Activated CD4-positive, alpha-beta memory T cell treated with anti-CD3 and anti-CD28 coated beads for 36 hours (primary cell): ENCODE measurements around the gene BRSK1. TPM values are rescaled to one million over a fixed set of nuclear protein-coding genes. Genes with fewer than 3 reads are reported as not detected.

ENCODE experiments used
- CTCF ChIA-PET: fragments of 350-600 bp; sonication (Branson Sonifier 250); formaldehyde crosslinking; loops from one replicate; lab custom pipeline; 2021; ENCODE audit warnings: antibody characterized with exemption, inconsistent platforms; lab: Charles Lee
- POLR2A ChIA-PET: fragments of 350-600 bp; sonication (Branson Sonifier 250); formaldehyde crosslinking; loops from one replicate; lab custom pipeline; 2021; ENCODE audit warnings: antibody characterized with exemption; lab: Charles Lee
- DNase-seq: peaks from one replicate; pipeline ENCODE4 v3.0.0-alpha.2; 2020
- H3K27ac Mint-ChIP-seq: one replicate; pipeline ENCODE4 v1.8.0; 2021; ENCODE audit warnings: mixed read lengths
- H3K27me3 Mint-ChIP-seq: one replicate; pipeline ENCODE4 v1.8.0; 2021; ENCODE audit warnings: mixed read lengths
- H3K36me3 Mint-ChIP-seq: one replicate; pipeline ENCODE4 v1.8.0; 2021; ENCODE audit warnings: mixed read lengths
- H3K4me1 Mint-ChIP-seq: one replicate; pipeline ENCODE4 v1.8.0; 2021; ENCODE audit warnings: low read depth, mixed read lengths
- H3K4me3 Mint-ChIP-seq: one replicate; pipeline ENCODE4 v1.8.0; 2021; ENCODE audit warnings: mild to moderate bottlenecking, mixed read lengths
- H3K9me3 Mint-ChIP-seq: one replicate; pipeline ENCODE4 v1.8.0; 2021; ENCODE audit warnings: mixed read lengths
- intact Hi-C: fragments of 100-400 bp; cut with micrococcal nuclease; formaldehyde crosslinking; loops from one replicate; pipeline ENCODE4 v1.15.1; 2023
- total RNA-seq, 2 experiments: library from RNA; stranded (reverse); gene quantifications; one replicate each; pipeline ENCODE4 v1.2.3, GENCODE V29; 2021

The BRSK1 gene
- total RNA-seq, 2 experiments from 2014 or later, result 3.3 to 5.6 TPM

GRCh38 chr19:55247621-55248099 lies 36.1 kb upstream of the BRSK1 start:
- Mint-ChIP-seq H3K4me1 (peaks cover 36% of the 10 kb centered on the region), H3K9me3 (no peaks in the 10 kb centered on the region), H3K27me3 (no peaks in the 10 kb centered on the region), H3K36me3 (peaks cover 25% of the 10 kb centered on the region), H3K4me3 (no peak overlapping the region), H3K27ac (no peak overlapping the region)
- DNase-seq, result no peak
- intact Hi-C loops, result no loop called here
- CTCF ChIA-PET, result interaction anchor here (0.7 kb wide), 2 partner anchors 54 to 256 kb away, joined by 3 read pairs; no protein-coding TSS in a partner anchor
- POLR2A ChIA-PET, result interaction anchor here (1.1 kb wide), 1 partner anchor 9 kb away, joined by 3 read pairs; no protein-coding TSS in a partner anchor

- no peak overlapping the region for H3K27ac Mint-ChIP-seq
- POLR2A ChIA-PET, result interaction anchor here (1.1 kb wide), 1 partner anchor 8 kb away, joined by 3 read pairs; no protein-coding TSS in a partner anchor
Observed at GRCh38 chr19:55248166-55248675, 35.6 kb upstream of the BRSK1 start.

GRCh38 chr19:55248704-55249103 lies 35.1 kb upstream of the BRSK1 start:
- Mint-ChIP-seq H3K27me3 (no peaks in the 10 kb centered on the region), H3K4me1 (peaks cover 44% of the 10 kb centered on the region), H3K27ac (peak overlapping the region; percentile 38), H3K9me3 (no peaks in the 10 kb centered on the region), H3K36me3 (peaks cover 26% of the 10 kb centered on the region), H3K4me3 (no peak overlapping the region)
- DNase-seq, result no peak
- ChIA-PET POLR2A (interaction anchor here (1.1 kb wide), 1 partner anchor 8 kb away, joined by 3 read pairs; no protein-coding TSS in a partner anchor), CTCF (no interaction called here)
- intact Hi-C loops, result no loop called here

More at GRCh38 chr19:55248166-55248675, 35.6 kb upstream of the BRSK1 start:
- Mint-ChIP-seq H3K27me3 (no peaks in the 10 kb centered on the region), H3K4me1 (peaks cover 40% of the 10 kb centered on the region), H3K36me3 (peaks cover 22% of the 10 kb centered on the region), H3K9me3 (no peaks in the 10 kb centered on the region), H3K4me3 (no peak overlapping the region)
- intact Hi-C loops, result no loop called here
- CTCF ChIA-PET, result interaction anchor here (0.7 kb wide), 2 partner anchors 53 to 256 kb away, joined by 3 read pairs; no protein-coding TSS in a partner anchor
- DNase-seq, result no peak

GRCh38 chr19:55249841-55250240 lies 34.0 kb upstream of the BRSK1 start:
- Mint-ChIP-seq H3K4me1 (peaks cover 48% of the 10 kb centered on the region), H3K27ac (no peak overlapping the region), H3K27me3 (no peaks in the 10 kb centered on the region), H3K9me3 (no peaks in the 10 kb centered on the region), H3K4me3 (no peak overlapping the region), H3K36me3 (peaks cover 24% of the 10 kb centered on the region)
- ChIA-PET CTCF (no interaction called here), POLR2A (no interaction called here)
- intact Hi-C loops, result loop anchor here (10.0 kb wide), 1 partner anchor 75 kb away; no protein-coding TSS in a partner anchor
- no peak for DNase-seq

GRCh38 chr19:55250262-55251036 lies 33.3 kb upstream of the BRSK1 start:
- intact Hi-C loops, result loop anchor here (1.0 to 10.0 kb wide), 2 partner anchors 9 to 76 kb away; partner anchors contain the start of gene PPP6R1
- H3K4me1 Mint-ChIP-seq, result peaks cover 51% of the 10 kb centered on the region
- peaks cover 29% of the 10 kb centered on the region for H3K36me3 Mint-ChIP-seq
- CTCF ChIA-PET, result interaction anchor here (0.5 to 1.0 kb wide), 3 partner anchors 15 to 404 kb away, joined by 3 read pairs; partner anchors contain the start of gene U2AF2
- peak overlapping the region; percentile 98 for H3K27ac Mint-ChIP-seq
- POLR2A ChIA-PET, result interaction anchor here (1.3 kb wide), 1 partner anchor 9 kb away, joined by 6 read pairs; the partner anchor contains the start of gene PPP6R1
- no peak overlapping the region for H3K4me3 Mint-ChIP-seq
- H3K27me3 Mint-ChIP-seq, result no peaks in the 10 kb centered on the region
- H3K9me3 Mint-ChIP-seq, result no peaks in the 10 kb centered on the region
- DNase-seq, result no peak

DNA sequence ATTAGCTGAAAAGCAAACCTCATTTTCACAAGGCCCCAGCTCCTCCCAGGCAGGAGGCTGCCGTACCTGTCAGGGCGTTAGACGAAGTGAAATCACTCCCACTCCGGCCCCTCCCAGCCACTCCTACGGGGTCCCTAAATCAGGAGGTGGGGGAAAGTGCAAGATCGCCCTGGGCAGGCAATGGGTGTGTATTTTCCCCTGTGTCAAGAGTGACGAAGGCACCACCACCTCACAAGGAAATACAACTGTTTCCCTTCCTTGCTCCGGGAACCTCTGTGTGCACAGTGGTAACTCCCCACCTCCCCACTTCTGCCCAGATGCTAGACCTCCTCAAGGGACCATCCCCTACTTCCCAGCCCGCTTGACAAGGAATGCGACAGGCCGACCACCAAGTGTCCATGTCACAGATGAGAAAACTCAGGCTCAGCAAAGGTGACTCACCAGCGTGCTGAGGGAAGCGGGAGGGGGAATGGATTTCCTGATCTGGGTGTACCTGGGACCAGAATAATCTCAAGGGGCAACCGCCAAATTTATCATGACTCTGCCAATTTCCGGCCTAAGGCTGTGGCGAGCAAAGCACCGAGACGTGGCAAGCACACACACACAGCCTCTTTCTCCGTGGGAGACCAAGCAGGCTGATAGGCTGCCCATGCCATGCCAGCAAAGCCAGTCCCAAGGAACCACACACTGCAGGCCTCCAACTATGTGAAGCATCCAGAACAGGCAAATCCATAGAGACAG lies 32.3 kb upstream of the BRSK1 start:
- intact Hi-C loops, result loop anchor here (1.0 to 10.0 kb wide), 2 partner anchors 8 to 77 kb away; partner anchors contain the start of gene PPP6R1
- peak; percentile 75 for DNase-seq
- no peaks in the 10 kb centered on the region for H3K9me3 Mint-ChIP-seq
- ChIA-PET POLR2A (interaction anchor here (0.8 to 1.3 kb wide), 3 partner anchors 8 to 139 kb away, joined by 3 to 6 read pairs (median 4); partner anchors contain the start of genes KMT5C and PPP6R1), CTCF (interaction anchor here (0.5 to 1.2 kb wide), 3 partner anchors 16 to 167 kb away, joined by 3 read pairs; no protein-coding TSS in a partner anchor)
- peak overlapping the region; percentile 64 for H3K4me3 Mint-ChIP-seq
- H3K27ac Mint-ChIP-seq, result peak overlapping the region; percentile 98
- H3K27me3 Mint-ChIP-seq, result no peaks in the 10 kb centered on the region
- H3K4me1 Mint-ChIP-seq, result peaks cover 61% of the 10 kb centered on the region
- H3K36me3 Mint-ChIP-seq, result peaks cover 36% of the 10 kb centered on the region

DNA sequence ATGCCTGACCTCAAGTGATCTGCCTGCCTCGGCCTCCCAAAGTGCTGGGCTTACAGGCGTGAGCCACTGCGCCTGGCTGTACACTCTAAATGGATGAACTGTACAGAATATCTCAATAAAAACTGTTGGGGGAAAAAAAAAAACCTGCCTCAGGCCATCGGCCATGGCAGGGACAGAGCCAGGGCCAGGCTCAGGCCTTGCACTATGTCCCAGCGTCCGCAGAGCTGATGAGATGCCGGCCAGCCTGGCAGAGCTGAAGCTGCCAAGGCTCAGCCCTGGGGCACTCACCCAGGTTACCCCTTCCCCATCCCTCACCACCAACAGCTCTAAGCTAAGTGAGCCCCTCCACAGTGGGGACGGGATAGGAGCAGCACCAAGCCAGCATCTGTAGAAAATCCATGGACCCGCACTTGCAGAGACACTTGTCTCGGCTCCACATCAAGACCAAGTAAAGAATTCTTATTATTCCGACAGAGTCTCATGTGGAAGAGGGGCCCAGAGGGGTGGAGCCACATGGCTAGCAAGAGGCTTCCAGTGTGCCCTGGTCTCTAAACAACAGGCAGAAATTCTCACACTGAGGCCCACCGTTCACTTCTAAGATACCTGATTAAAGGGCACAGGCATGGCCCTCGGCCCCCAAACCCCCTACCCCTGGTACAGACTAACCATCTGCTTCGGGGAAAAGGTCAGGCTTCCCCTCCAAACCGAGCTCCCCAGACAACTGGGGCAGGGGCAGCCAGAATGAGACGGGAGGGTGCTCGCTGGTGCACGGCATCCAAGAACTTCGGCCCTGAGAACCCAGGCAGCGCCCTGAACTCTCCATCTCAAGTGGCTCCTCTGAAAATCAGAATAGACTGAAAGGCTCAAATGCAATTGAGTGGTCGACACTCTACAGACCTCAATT lies 30.8 kb upstream of the BRSK1 start:
- DNase-seq, result no peak
- no peaks in the 10 kb centered on the region for H3K27me3 Mint-ChIP-seq
- ChIA-PET CTCF (interaction anchor here (1.2 kb wide), 1 partner anchor 130 kb away, joined by 3 read pairs; no protein-coding TSS in a partner anchor), POLR2A (interaction anchor here (0.8 to 3.9 kb wide), 6 partner anchors 27 to 154 kb away, joined by 3 to 18 read pairs (median 4); partner anchors contain the start of genes HSPBP1, KMT5C, TMEM238 and UBE2S)
- intact Hi-C loops, result loop anchor here (10.0 kb wide), 1 partner anchor 78 kb away; no protein-coding TSS in a partner anchor
- H3K27ac Mint-ChIP-seq, result peak overlapping the region; percentile 98
- no peaks in the 10 kb centered on the region for H3K9me3 Mint-ChIP-seq
- peak overlapping the region; percentile 93 for H3K4me3 Mint-ChIP-seq
- H3K4me1 Mint-ChIP-seq, result peaks cover 64% of the 10 kb centered on the region
- peaks cover 46% of the 10 kb centered on the region for H3K36me3 Mint-ChIP-seq

DNA sequence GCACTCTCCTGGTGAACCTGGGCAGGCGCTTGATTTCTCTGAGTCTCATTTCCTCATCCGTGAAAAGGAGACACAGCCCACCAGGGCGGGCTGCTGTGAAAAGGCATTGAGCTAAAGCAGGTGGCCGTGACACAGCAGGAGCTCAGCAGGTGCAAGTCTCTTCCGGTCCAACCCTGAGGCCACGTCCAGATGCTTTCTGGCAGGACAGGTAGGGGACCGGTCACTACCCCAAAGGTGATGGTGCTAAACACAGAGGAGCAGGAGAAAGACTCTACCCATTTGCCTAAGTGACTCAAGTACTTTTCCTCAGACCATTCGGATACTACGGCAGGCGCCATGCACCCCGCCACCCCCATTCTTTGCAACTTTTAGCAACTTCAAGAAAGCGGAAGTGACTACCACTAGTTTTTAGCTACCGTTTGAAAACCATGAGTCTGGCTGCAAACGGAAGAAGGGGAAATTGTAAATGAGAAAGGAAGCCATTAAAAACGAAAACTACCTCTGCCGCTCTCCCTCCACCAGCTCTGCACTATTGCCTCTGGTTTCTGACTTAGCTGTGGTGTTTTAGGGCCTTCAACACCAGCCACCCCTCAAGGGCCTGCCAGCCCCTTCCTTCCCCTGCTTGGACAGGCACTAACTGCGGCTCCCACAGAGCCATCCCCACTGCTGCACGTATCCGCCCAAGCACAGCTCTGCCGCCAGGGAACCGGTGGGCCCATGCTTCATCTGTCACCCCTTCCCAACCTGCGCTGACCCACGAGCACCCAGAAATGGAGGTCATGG lies 29.8 kb upstream of the BRSK1 start:
- Mint-ChIP-seq H3K36me3 (peaks cover 44% of the 10 kb centered on the region), H3K4me1 (peaks cover 55% of the 10 kb centered on the region), H3K27ac (peak overlapping the region; percentile 98), H3K4me3 (peak overlapping the region; percentile 93), H3K9me3 (no peaks in the 10 kb centered on the region), H3K27me3 (no peaks in the 10 kb centered on the region)
- intact Hi-C loops, result loop anchor here (10.0 kb wide), 1 partner anchor 79 kb away; no protein-coding TSS in a partner anchor
- ChIA-PET POLR2A (interaction anchor here (0.6 to 3.9 kb wide), 7 partner anchors 26 to 389 kb away, joined by 3 to 18 read pairs (median 5); partner anchors contain the start of genes HSPBP1, KMT5C, RPL28 and TMEM238), CTCF (interaction anchor here (0.6 to 2.6 kb wide), 4 partner anchors 48 to 401 kb away, joined by 3 to 9 read pairs (median 4); partner anchors contain the start of genes KMT5C and U2AF2)
- DNase-seq, result peak; percentile 79

GRCh38 chr19:55254625-55254977 lies 29.2 kb upstream of the BRSK1 start:
- Mint-ChIP-seq H3K27ac (peak overlapping the region; percentile 98), H3K9me3 (no peaks in the 10 kb centered on the region), H3K27me3 (no peaks in the 10 kb centered on the region), H3K36me3 (peaks cover 44% of the 10 kb centered on the region), H3K4me3 (peak overlapping the region; percentile 93), H3K4me1 (peaks cover 57% of the 10 kb centered on the region)
- CTCF ChIA-PET, result interaction anchor here (0.9 to 2.6 kb wide), 6 partner anchors 47 to 399 kb away, joined by 3 to 9 read pairs (median 3); partner anchors contain the start of gene KMT5C
- POLR2A ChIA-PET, result interaction anchor here (1.1 to 3.9 kb wide), 4 partner anchors 25 to 153 kb away, joined by 3 to 18 read pairs (median 10); partner anchors contain the start of genes HSPBP1, RPL28 and UBE2S
- intact Hi-C loops, result loop anchor here (10.0 kb wide), 1 partner anchor 80 kb away; no protein-coding TSS in a partner anchor
- DNase-seq, result no peak
